Measurements from ENCODE around the gene UPB1.

GRCh38 chr22:24502034-24502433, 6.9 kb downstream of the UPB1 start:
- TF ChIP-seq CTCF (IDR thresholded peaks at IDR 0.05), result no peak
- TF ChIP-seq POLR2A (IDR thresholded peaks at IDR 0.05), result no peak
